GM23248 (cell line): ENCODE data around the gene SULT1A2.

ENCODE experiments used
- EZH2 ChIP-seq: fragments of 200-600 bp; sonication (generic); IDR thresholded peaks from 2 replicates; pipeline ENCODE4 v1.6.1; 2018; ENCODE audit warnings: antibody characterized with exemption, mild to moderate bottlenecking; ENCODE audit not compliant: insufficient read depth, poor library complexity, severe bottlenecking
- EZH2phosphoT487 ChIP-seq: fragments of 200-600 bp; sonication (generic); IDR thresholded peaks from 2 replicates; pipeline ENCODE4 v1.6.1; 2018; ENCODE audit warnings: antibody characterized with exemption, moderate library complexity, mild to moderate bottlenecking, low read depth; ENCODE audit not compliant: insufficient read depth

- TF ChIP-seq EZH2 (no peak), EZH2phosphoT487 (no peak)
Observed at GRCh38 chr16:28562199-28562598, 34.7 kb downstream of the SULT1A2 start.
